GM21528 (cell line): Measurements from ENCODE around the gene FAM161B.
"Not testable (repeated sequence)": the region's sequence is repeated elsewhere in the genome, so short reads cannot be mapped to it uniquely, and the experiment has no call there.

Source experiments
- ATAC-seq: cut with Tn5 transposase; IDR thresholded peaks from one replicate; pipeline ENCODE4 v1.9.1; 2021; ENCODE audit warnings: mild to moderate bottlenecking, moderate library complexity; ENCODE audit not compliant: unreplicated experiment, low FRiP score

Gene FAM161B

GRCh38 chr14:73944432-73945158 lies 5.3 kb downstream of the FAM161B start:
- no peak for ATAC-seq

- no peak for ATAC-seq
These were observed 6.8 kb downstream of the FAM161B start for GRCh38 chr14:73943083-73943482.

GRCh38 chr14:73942180-73942579 lies 7.7 kb downstream of the FAM161B start:
- ATAC-seq, result no peak

GRCh38 chr14:73937012-73937411 lies 12.9 kb downstream of the FAM161B start:
- no peak for ATAC-seq

- ATAC-seq, result no peak
These were observed 13.3 kb downstream of the FAM161B start for GRCh38 chr14:73936548-73936947.

- ATAC-seq, result no peak
These were observed 14.2 kb downstream of the FAM161B start for GRCh38 chr14:73935666-73936065.

- ATAC-seq, result no peak
These were observed 25.6 kb downstream of the FAM161B start for GRCh38 chr14:73924337-73924736.

GRCh38 chr14:73919457-73919856 lies 30.4 kb downstream of the FAM161B start:
- not testable (repeated sequence) for ATAC-seq

GRCh38 chr14:73916324-73916723 lies 33.6 kb downstream of the FAM161B start:
- no peak for ATAC-seq

- ATAC-seq, result no peak
These were observed 36.6 kb downstream of the FAM161B start for GRCh38 chr14:73913256-73913655.

- no peak for ATAC-seq
These were observed 40.2 kb downstream of the FAM161B start for GRCh38 chr14:73909681-73910080.

- ATAC-seq, result no peak
These were observed 46.9 kb downstream of the FAM161B start for GRCh38 chr14:73903028-73903427.

- no peak for ATAC-seq
These were observed 53.4 kb downstream of the FAM161B start for GRCh38 chr14:73896521-73896920.

GRCh38 chr14:73895939-73896338 lies 54.0 kb downstream of the FAM161B start:
- ATAC-seq, result no peak

GRCh38 chr14:73894180-73894687 lies 55.7 kb downstream of the FAM161B start:
- ATAC-seq, result not testable (repeated sequence)

- ATAC-seq, result no peak
These were observed 60.5 kb downstream of the FAM161B start for GRCh38 chr14:73889376-73889775.

GRCh38 chr14:73888971-73889370 lies 60.9 kb downstream of the FAM161B start:
- no peak for ATAC-seq

GRCh38 chr14:73888460-73888725 lies 61.5 kb downstream of the FAM161B start:
- ATAC-seq, result no peak

- ATAC-seq, result no peak
These were observed 62.0 kb downstream of the FAM161B start for GRCh38 chr14:73887694-73888459.

- no peak for ATAC-seq
These were observed 62.6 kb downstream of the FAM161B start for GRCh38 chr14:73887318-73887616.

- peak; percentile 91 for ATAC-seq
These were observed 63.2 kb downstream of the FAM161B start, which contains the start of gene ZNF410 for GRCh38 chr14:73886449-73887317. TSS of gene ZNF410 (plus strand) at chr14:73886859. CDS start at chr14:73892176, 5,317 bp downstream.
